ENCODE measurements around the gene M1AP. TPM values are rescaled to one million over a fixed set of nuclear protein-coding genes. Genes with fewer than 3 reads are reported as not detected.

The M1AP gene
- total RNA-seq, 1 experiment from 2014 or later: 7.6 TPM

DNA sequence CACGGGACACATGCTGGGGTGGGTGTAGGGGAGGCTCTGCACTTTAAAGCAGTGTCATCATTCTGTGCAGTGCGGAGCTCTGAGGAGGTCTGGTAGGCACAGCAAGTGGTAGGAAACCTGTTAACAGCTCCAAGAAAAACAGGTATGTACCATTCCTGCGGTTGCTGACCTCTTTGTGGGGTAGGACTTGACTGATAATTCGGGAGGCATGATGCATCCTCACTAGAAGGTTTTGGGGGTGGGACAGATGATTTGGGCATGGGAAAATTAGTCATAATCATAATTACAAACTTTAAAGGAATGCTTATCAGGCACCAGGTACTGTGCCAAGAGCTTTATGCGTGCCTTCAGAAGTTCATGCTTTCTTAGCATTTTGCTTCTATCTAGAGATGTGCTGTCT, 83.9 kb downstream of the M1AP start:
- H3K27me3 Mint-ChIP-seq (ENCODE audit: low read depth): peaks cover 22% of the 10 kb centered on the region
- no peak overlapping the region for H3K4me3 Mint-ChIP-seq
- no peaks in the 10 kb centered on the region for H3K36me3 Mint-ChIP-seq (ENCODE audit: insufficient read depth in 1 of 3, low read depth in 3 of 3)

More for the DNA sequence above, 83.9 kb downstream of the M1AP start:
- no peak overlapping the region for H2BK12ac ChIP-seq (ENCODE audit: insufficient read length, low read depth, low read length)
- no peaks in the 10 kb centered on the region for H3K79me2 ChIP-seq (ENCODE audit: insufficient read depth, low read length)
- H4K20me1 ChIP-seq (ENCODE audit: control insufficient read depth, insufficient read depth, insufficient read length): no peaks in the 10 kb centered on the region
- H2AK5ac ChIP-seq (ENCODE audit: insufficient read length, low read length): no peak overlapping the region
- no peak overlapping the region for H3K14ac ChIP-seq (ENCODE audit: insufficient read depth, low read length)
- H4K91ac ChIP-seq (ENCODE audit: insufficient read length, low read depth, low read length): no peak overlapping the region
- no peak overlapping the region for H4K5ac ChIP-seq (ENCODE audit: insufficient read length, low read depth, low read length)
- H3K79me1 ChIP-seq (ENCODE audit: insufficient read depth, low read depth, low read length, poor library complexity, severe bottlenecking): no peaks in the 10 kb centered on the region
- 0 out of 2 replicates have a peak, but pooled peaks cover 3% of the 10 kb centered on the region for H3K4me1 ChIP-seq (ENCODE audit: insufficient read depth, low read length)
- WGBS (ENCODE audit: extremely low coverage, insufficient read length, low lambda C conversion rate): no CpG with 5 or more reads among the region's 5 CpGs
- no peaks in the 10 kb centered on the region for H3K27me3 ChIP-seq (ENCODE audit: insufficient read depth, low read length)
- no peak overlapping the region for H3K18ac ChIP-seq (ENCODE audit: insufficient read length, low read depth, low read length)
- H2BK5ac ChIP-seq (ENCODE audit: insufficient read length, low read length): no peak overlapping the region
- H3T11ph ChIP-seq (ENCODE audit: low read length): no peak overlapping the region
- H2BK20ac ChIP-seq (ENCODE audit: low read depth, low read length, poor library complexity, severe bottlenecking): no peak overlapping the region
- no peak overlapping the region for H3K27ac ChIP-seq (ENCODE audit: insufficient read length, low read depth, low read length)
- Mint-ChIP-seq H3K9me3 (no peaks in the 10 kb centered on the region), H3K4me1 (peaks cover 9 to 14% of the 10 kb centered on the region in 2 experiments), H3K27ac (no peak overlapping the region; a peak in 1 of 7 replicates)
- no peak overlapping the region for H2BK15ac ChIP-seq (ENCODE audit: low read depth, low read length)
- H3K23ac ChIP-seq (ENCODE audit: insufficient read length, low read depth, low read length): no peak overlapping the region
- no peak overlapping the region for H4K8ac ChIP-seq (replicated peaks; ENCODE audit: insufficient read length, low read depth, low read length)
- no peaks in the 10 kb centered on the region for H3K23me2 ChIP-seq (ENCODE audit: insufficient read length, low read depth, low read length, poor library complexity, severe bottlenecking)
- H3K4me2 ChIP-seq (ENCODE audit: insufficient read depth, insufficient read length, low read length): no peak overlapping the region
- no peak for DNase-seq
- H2BK120ac ChIP-seq (ENCODE audit: low read depth, low read length, poor library complexity, severe bottlenecking): no peak overlapping the region
- no peaks in the 10 kb centered on the region for H3K9me3 ChIP-seq (ENCODE audit: control insufficient read depth, low read depth, low read length)
- no peak overlapping the region for H2AFZ ChIP-seq (ENCODE audit: low read length)
- H3K9ac ChIP-seq (ENCODE audit: extremely low read depth, insufficient read length, low read length): no peak overlapping the region
- H3K56ac ChIP-seq (ENCODE audit: insufficient read length, low read depth, low read length): no peak overlapping the region
- TF ChIP-seq, protein P1, sequence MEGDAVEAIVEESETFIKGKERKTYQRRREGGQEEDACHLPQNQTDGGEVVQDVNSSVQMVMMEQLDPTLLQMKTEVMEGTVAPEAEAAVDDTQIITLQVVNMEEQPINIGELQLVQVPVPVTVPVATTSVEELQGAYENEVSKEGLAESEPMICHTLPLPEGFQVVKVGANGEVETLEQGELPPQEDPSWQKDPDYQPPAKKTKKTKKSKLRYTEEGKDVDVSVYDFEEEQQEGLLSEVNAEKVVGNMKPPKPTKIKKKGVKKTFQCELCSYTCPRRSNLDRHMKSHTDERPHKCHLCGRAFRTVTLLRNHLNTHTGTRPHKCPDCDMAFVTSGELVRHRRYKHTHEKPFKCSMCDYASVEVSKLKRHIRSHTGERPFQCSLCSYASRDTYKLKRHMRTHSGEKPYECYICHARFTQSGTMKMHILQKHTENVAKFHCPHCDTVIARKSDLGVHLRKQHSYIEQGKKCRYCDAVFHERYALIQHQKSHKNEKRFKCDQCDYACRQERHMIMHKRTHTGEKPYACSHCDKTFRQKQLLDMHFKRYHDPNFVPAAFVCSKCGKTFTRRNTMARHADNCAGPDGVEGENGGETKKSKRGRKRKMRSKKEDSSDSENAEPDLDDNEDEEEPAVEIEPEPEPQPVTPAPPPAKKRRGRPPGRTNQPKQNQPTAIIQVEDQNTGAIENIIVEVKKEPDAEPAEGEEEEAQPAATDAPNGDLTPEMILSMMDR (conservative IDR thresholded peaks at IDR 0.05): no peak
- no peak overlapping the region for H3K4ac ChIP-seq (ENCODE audit: low read depth, low read length)
